ENCODE results near the gene RCBTB1.

DNA sequence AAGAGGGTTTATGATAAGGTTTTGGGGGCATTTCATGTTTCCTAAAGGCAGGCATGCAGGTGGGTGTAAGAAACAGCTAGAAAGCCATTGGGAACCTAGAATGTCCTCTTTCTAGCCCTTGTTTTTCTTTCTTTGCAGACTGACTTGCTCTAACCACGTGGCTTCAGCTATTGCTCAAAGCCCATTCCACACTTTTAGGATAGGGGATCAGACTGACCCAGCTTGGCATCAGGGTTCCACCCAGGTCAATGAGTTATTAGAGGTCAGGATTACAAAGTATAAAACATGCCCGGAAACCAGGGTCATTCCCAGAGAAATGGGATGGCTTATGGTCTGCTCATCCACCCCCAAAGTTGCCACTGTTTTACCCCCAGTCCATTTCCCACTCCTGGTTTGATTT, 72.8 kb downstream of the RCBTB1 start:
- no peak for TF ChIP-seq POLR2A (IDR thresholded peaks at IDR 0.05)
- no peak for TF ChIP-seq CTCF (IDR thresholded peaks at IDR 0.05)
